Femur (tissue), 1 donor: ENCODE results near the gene ETV3.

ENCODE experiments used
- DNase-seq: peaks from one replicate; pipeline ENCODE4 v3.0.0-alpha.2; 2017

Gene ETV3

GRCh38 chr1:157158967-157159366 lies 20.8 kb upstream of the ETV3 start:
- DNase-seq: no peak

- no peak for DNase-seq
Measured at GRCh38 chr1:157157501-157158190, 19.5 kb upstream of the ETV3 start.

GRCh38 chr1:157156058-157156541 lies 17.9 kb upstream of the ETV3 start:
- DNase-seq: peak; percentile 84

- DNase-seq: peak; percentile 45
Measured at GRCh38 chr1:157155658-157156057, 17.5 kb upstream of the ETV3 start.

- peak; percentile 61 for DNase-seq
Measured at GRCh38 chr1:157154940-157155514, 16.8 kb upstream of the ETV3 start.

- DNase-seq: no peak
Measured at GRCh38 chr1:157154291-157154690, 16.1 kb upstream of the ETV3 start.

- no peak for DNase-seq
Measured at GRCh38 chr1:157153746-157154145, 15.6 kb upstream of the ETV3 start.

GRCh38 chr1:157152510-157152909 lies 14.3 kb upstream of the ETV3 start:
- DNase-seq: no peak

GRCh38 chr1:157151506-157151905 lies 13.3 kb upstream of the ETV3 start:
- DNase-seq: no peak

- no peak for DNase-seq
Measured at GRCh38 chr1:157151073-157151472, 12.9 kb upstream of the ETV3 start.

- DNase-seq: no peak
Measured at GRCh38 chr1:157150631-157151030, 12.4 kb upstream of the ETV3 start.

- DNase-seq: no peak
Measured at GRCh38 chr1:157147906-157148700, 9.9 kb upstream of the ETV3 start.

- no peak for DNase-seq
Measured at GRCh38 chr1:157147037-157147436, 8.8 kb upstream of the ETV3 start.

- DNase-seq: no peak
Measured at GRCh38 chr1:157146244-157146643, 8.0 kb upstream of the ETV3 start.

- DNase-seq: no peak
Measured at GRCh38 chr1:157145076-157145475, 6.9 kb upstream of the ETV3 start.

GRCh38 chr1:157144509-157144908 lies 6.3 kb upstream of the ETV3 start:
- DNase-seq: no peak

- DNase-seq: no peak
Measured at GRCh38 chr1:157142765-157143423, 4.7 kb upstream of the ETV3 start.

GRCh38 chr1:157142201-157142600 lies 4.0 kb upstream of the ETV3 start:
- DNase-seq: no peak

GRCh38 chr1:157141212-157141855 lies 3.1 kb upstream of the ETV3 start:
- no peak for DNase-seq

- DNase-seq: no peak
Measured at GRCh38 chr1:157140063-157140588, 1.9 kb upstream of the ETV3 start.

- DNase-seq: no peak
Measured at GRCh38 chr1:157139052-157139715, 989 bp upstream of the ETV3 start.
